SK-N-MC (cell line): ENCODE data around the gene LGR4.

Experiments
- EZH2 ChIP-seq: fragments of 200-600 bp; sonication (generic); IDR thresholded peaks from one replicate; pipeline ENCODE4 v1.6.1; 2017; ENCODE audit warnings: antibody characterized with exemption
- POLR2AphosphoS5 ChIP-seq: IDR thresholded peaks from 2 replicates; pipeline ENCODE4 v1.6.1; 2012; ENCODE audit warnings: mild to moderate bottlenecking, low read depth, low read length, borderline replicate concordance

DNA sequence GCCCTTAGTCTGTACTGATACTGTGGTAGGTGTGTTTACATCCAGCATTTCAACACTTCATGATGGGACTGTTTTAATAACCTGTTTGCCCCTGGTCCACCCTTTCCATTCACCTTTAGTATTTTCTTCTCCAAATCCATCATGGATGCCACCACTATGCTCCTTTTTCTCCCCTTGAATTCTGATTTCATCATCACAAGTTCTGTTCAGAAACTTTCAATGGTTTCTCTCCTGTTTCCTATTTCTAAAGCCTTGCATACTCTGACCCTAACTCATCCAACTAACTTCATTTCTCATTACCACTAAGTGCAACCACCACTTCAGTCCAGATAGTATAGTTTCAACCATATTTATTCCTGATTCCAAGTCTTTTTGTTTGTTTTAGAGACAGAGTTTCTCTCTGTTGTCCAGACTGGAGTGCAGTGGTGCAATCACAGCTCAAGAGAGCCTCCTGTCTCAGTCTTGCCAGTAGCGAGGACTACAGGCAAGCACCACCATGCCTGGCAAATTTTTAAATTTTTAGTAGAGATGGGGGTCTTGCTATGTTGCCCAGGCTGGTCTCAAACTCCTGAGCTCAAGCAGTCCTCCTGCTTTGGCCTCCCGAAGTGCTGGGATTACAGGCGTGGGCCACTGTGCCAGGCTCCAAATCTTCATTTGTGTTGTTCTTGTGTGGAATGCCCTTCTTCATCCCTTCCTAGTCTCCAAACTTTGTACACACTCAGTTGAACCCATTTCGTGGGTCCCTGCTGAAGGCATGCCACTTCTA lies 35.1 kb upstream of the LGR4 start:
- TF ChIP-seq EZH2 = no peak
- TF ChIP-seq POLR2AphosphoS5 = no peak
